ENCODE results near the gene CEP104. TPM values are rescaled to one million over a fixed set of nuclear protein-coding genes. Genes with fewer than 3 reads are reported as not detected.

Gene CEP104
- total RNA-seq, 1 experiment from 2014 or later, result 34.5 TPM

DNA sequence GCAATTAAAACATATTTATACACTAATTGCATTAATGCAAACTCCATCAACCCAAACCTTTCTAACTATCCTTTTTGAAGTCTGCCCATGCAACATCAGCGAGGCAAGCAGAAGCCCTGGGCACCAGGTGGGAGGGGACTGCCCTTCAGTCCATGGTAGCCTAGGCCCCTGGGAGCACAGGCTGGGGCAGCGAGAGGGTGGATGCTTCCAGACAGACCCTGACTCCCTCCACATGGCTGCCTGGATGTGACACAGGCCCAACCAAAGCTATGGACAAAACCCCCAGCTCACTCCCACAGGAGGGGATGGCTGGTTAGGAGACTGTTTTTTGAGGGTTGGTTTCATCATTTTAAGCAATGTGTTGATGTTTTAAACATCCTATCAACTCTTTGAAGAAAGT, 42.9 kb downstream of the CEP104 start:
- H3K79me1 ChIP-seq (ENCODE audit: insufficient read depth, low read depth, low read length, poor library complexity, severe bottlenecking), result no peaks in the 10 kb centered on the region
- Mint-ChIP-seq H3K9me3 (peaks cover 0 to 6% of the 10 kb centered on the region in 2 experiments; a peak in 3 of 5 replicates), H3K27me3 (ENCODE audit: low read depth) (peaks cover 7% of the 10 kb centered on the region), H3K36me3 (ENCODE audit: insufficient read depth in 1 of 3, low read depth in 3 of 3) (peaks cover 0 to 4% (median 2%) of the 10 kb centered on the region in 3 experiments; a peak in 5 of 7 replicates), H3K27ac (no peak overlapping the region), H3K4me1 (peaks cover 6 to 7% of the 10 kb centered on the region in 2 experiments), H3K4me3 (no peak overlapping the region)
- H3K27ac ChIP-seq (ENCODE audit: insufficient read length, low read depth, low read length), result no peak overlapping the region
- DNase-seq, result no peak
- H3K79me2 ChIP-seq (ENCODE audit: insufficient read depth, low read length), result no peaks in the 10 kb centered on the region
- no peak overlapping the region for H4K5ac ChIP-seq (ENCODE audit: insufficient read length, low read depth, low read length)
- no peak overlapping the region for H2AK5ac ChIP-seq (ENCODE audit: insufficient read length, low read length)
- H3K14ac ChIP-seq (ENCODE audit: insufficient read depth, low read length), result no peak overlapping the region
- H3T11ph ChIP-seq (ENCODE audit: low read length), result no peak overlapping the region
- no peaks in the 10 kb centered on the region for H3K4me1 ChIP-seq (ENCODE audit: insufficient read depth, low read length)
- H3K56ac ChIP-seq (ENCODE audit: insufficient read length, low read depth, low read length), result no peak overlapping the region
- no peak overlapping the region for H2BK12ac ChIP-seq (ENCODE audit: insufficient read length, low read depth, low read length)
- H3K18ac ChIP-seq (ENCODE audit: insufficient read length, low read depth, low read length), result no peak overlapping the region
- H3K9me3 ChIP-seq (ENCODE audit: control insufficient read depth, low read depth, low read length), result no peaks in the 10 kb centered on the region
- H2BK15ac ChIP-seq (ENCODE audit: low read depth, low read length), result no peak overlapping the region
- H4K20me1 ChIP-seq (ENCODE audit: control insufficient read depth, insufficient read depth, insufficient read length), result no peaks in the 10 kb centered on the region
- no peak overlapping the region for H2BK120ac ChIP-seq (ENCODE audit: low read depth, low read length, poor library complexity, severe bottlenecking)
- no peak overlapping the region for H2BK20ac ChIP-seq (ENCODE audit: low read depth, low read length, poor library complexity, severe bottlenecking)
- no peak overlapping the region for H3K23ac ChIP-seq (ENCODE audit: insufficient read length, low read depth, low read length)
- no peaks in the 10 kb centered on the region for H3K23me2 ChIP-seq (ENCODE audit: insufficient read length, low read depth, low read length, poor library complexity, severe bottlenecking)
- no peak overlapping the region for H4K8ac ChIP-seq (replicated peaks; ENCODE audit: insufficient read length, low read depth, low read length)
- H3K9ac ChIP-seq (ENCODE audit: extremely low read depth, insufficient read length, low read length), result no peak overlapping the region
- TF ChIP-seq, protein P1, sequence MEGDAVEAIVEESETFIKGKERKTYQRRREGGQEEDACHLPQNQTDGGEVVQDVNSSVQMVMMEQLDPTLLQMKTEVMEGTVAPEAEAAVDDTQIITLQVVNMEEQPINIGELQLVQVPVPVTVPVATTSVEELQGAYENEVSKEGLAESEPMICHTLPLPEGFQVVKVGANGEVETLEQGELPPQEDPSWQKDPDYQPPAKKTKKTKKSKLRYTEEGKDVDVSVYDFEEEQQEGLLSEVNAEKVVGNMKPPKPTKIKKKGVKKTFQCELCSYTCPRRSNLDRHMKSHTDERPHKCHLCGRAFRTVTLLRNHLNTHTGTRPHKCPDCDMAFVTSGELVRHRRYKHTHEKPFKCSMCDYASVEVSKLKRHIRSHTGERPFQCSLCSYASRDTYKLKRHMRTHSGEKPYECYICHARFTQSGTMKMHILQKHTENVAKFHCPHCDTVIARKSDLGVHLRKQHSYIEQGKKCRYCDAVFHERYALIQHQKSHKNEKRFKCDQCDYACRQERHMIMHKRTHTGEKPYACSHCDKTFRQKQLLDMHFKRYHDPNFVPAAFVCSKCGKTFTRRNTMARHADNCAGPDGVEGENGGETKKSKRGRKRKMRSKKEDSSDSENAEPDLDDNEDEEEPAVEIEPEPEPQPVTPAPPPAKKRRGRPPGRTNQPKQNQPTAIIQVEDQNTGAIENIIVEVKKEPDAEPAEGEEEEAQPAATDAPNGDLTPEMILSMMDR (conservative IDR thresholded peaks at IDR 0.05), result no peak
- H3K27me3 ChIP-seq (ENCODE audit: insufficient read depth, low read length), result no peaks in the 10 kb centered on the region
- H2AFZ ChIP-seq (ENCODE audit: low read length), result no peak overlapping the region
- no peak overlapping the region for H3K4ac ChIP-seq (ENCODE audit: low read depth, low read length)
- no peak overlapping the region for H4K91ac ChIP-seq (ENCODE audit: insufficient read length, low read depth, low read length)
- H2BK5ac ChIP-seq (ENCODE audit: insufficient read length, low read length), result no peak overlapping the region
- no CpG with 5 or more reads among the region's 2 CpGs for WGBS (ENCODE audit: extremely low coverage, insufficient read length, low lambda C conversion rate)
- H3K4me2 ChIP-seq (ENCODE audit: insufficient read depth, insufficient read length, low read length), result no peak overlapping the region

Data from H9 (cell line).